Bronchial epithelial cell (primary cell): ENCODE data around the gene HOXD3. TPM values are rescaled to one million over a fixed set of nuclear protein-coding genes. Genes with fewer than 3 reads are reported as not detected.

ENCODE experiments used
- DNase-seq: peaks from one replicate; pipeline ENCODE4 v3.0.0-alpha.2; 2010; ENCODE audit warnings: low read depth
- FAIRE-seq: peaks from 2 replicates; lab custom pipeline; 2011; peaks lifted over from hg19 to GRCh38; lab: Jason Lieb, UNC
- H3K27me3 ChIP-seq: 2 replicates; pipeline ENCODE4 v1.5.1; 2011; ENCODE audit warnings: low read length; ENCODE audit not compliant: control insufficient read depth, insufficient read depth
- H3K36me3 ChIP-seq: 2 replicates; pipeline ENCODE4 v1.5.1; 2011; ENCODE audit warnings: low read length; ENCODE audit not compliant: control insufficient read depth, insufficient read depth
- H3K4me3 ChIP-seq: 2 replicates; pipeline ENCODE4 v1.5.1; 2011; ENCODE audit warnings: mild to moderate bottlenecking, low read depth, low read length, control low read depth
- total RNA-seq: library from RNA; depleted of rRNA; stranded (reverse); fragments of >200 nt; gene quantifications from 2 replicates; pipeline ENCODE4 v1.2.1, GENCODE V29; 2014
- TF ChIP-seq, protein P1 (sequence below): IDR thresholded peaks from 2 replicates; pipeline ENCODE4 v1.5.1; 2011; ENCODE audit warnings: mild to moderate bottlenecking, moderate library complexity, low read length, control low read depth, inconsistent platforms; ENCODE audit not compliant: insufficient read depth, severe bottlenecking

HOXD3 gene
- not detected in 2 replicates for total RNA-seq

- Histone ChIP-seq H3K27me3 (peaks cover 69% of the 10 kb centered on the region), H3K36me3 (no peaks in the 10 kb centered on the region), H3K4me3 (no peak within 1 kb of the TSS)
- TF ChIP-seq, protein P1, sequence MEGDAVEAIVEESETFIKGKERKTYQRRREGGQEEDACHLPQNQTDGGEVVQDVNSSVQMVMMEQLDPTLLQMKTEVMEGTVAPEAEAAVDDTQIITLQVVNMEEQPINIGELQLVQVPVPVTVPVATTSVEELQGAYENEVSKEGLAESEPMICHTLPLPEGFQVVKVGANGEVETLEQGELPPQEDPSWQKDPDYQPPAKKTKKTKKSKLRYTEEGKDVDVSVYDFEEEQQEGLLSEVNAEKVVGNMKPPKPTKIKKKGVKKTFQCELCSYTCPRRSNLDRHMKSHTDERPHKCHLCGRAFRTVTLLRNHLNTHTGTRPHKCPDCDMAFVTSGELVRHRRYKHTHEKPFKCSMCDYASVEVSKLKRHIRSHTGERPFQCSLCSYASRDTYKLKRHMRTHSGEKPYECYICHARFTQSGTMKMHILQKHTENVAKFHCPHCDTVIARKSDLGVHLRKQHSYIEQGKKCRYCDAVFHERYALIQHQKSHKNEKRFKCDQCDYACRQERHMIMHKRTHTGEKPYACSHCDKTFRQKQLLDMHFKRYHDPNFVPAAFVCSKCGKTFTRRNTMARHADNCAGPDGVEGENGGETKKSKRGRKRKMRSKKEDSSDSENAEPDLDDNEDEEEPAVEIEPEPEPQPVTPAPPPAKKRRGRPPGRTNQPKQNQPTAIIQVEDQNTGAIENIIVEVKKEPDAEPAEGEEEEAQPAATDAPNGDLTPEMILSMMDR = no peak
- FAIRE-seq (no peak), DNase-seq (no peak)
Observed at GRCh38 chr2:176156807-176157498, at the start of gene HOXD3. HOXD3 (plus strand) TSS chr2:176157307; CDS start chr2:176169115, 11,808 bp downstream.

- FAIRE-seq (no peak), DNase-seq (no peak)
- TF ChIP-seq, protein P1 = no peak
- Histone ChIP-seq H3K4me3 (no peak overlapping the region), H3K36me3 (no peaks in the 10 kb centered on the region), H3K27me3 (peaks cover 78% of the 10 kb centered on the region)
Observed at GRCh38 chr2:176107731-176108181, 49.4 kb upstream of the HOXD3 start.

DNA sequence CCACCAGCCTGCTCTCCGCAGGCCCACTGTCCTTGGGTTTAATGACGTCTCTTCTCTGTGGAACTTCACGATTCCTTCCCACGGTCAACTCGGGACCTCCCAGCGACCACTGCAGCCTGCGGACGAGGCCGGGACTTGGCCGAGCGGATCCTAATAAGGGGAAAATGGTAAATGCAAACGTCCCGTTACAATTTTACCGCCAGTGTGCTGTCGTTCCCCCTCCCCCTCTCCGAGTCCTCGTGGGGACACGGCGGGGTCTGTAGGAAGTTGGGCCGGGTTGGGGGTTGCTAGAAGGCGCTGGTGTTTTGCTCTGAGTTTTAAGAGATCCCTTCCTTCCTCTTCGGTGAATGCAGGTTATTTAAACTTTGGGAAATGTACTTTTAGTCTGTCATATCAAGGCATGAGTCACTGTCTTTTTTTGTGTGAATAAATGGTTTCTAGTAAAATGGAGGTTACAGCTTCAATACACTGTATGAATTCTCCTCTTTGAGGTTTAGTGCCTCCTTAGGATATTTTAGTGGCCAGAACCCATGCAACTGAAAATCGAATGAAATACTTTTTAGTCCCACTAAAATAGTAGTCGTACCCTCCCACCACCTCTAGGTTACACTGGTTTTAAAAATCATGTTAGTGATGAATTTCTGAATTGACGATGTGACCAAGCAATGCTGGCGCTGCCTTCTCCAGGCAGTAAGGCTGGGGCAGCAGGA, 47.8 kb upstream of the HOXD3 start:
- no peaks in the 10 kb centered on the region for H3K36me3 ChIP-seq
- H3K27me3 ChIP-seq = peaks cover 76% of the 10 kb centered on the region
- no peak overlapping the region for H3K4me3 ChIP-seq
- FAIRE-seq = no peak
- TF ChIP-seq, protein P1 = no peak
- no peak for DNase-seq

- H3K27me3 ChIP-seq = peaks cover 76% of the 10 kb centered on the region
- DNase-seq (no peak), FAIRE-seq (no peak)
- TF ChIP-seq, protein P1 = no peak
- no peak overlapping the region for H3K4me3 ChIP-seq
- no peaks in the 10 kb centered on the region for H3K36me3 ChIP-seq
Observed at GRCh38 chr2:176109946-176110345, 47.2 kb upstream of the HOXD3 start.

- H3K36me3 ChIP-seq = no peaks in the 10 kb centered on the region
- FAIRE-seq (no peak), DNase-seq (no peak)
- no peak overlapping the region for H3K4me3 ChIP-seq
- peaks cover 74% of the 10 kb centered on the region for H3K27me3 ChIP-seq
- TF ChIP-seq, protein P1 = no peak
Observed at GRCh38 chr2:176110415-176111308, 46.4 kb upstream of the HOXD3 start.
